HepG2 (cell line): Measurements from ENCODE around the gene LIMS2. TPM values are rescaled to one million over a fixed set of nuclear protein-coding genes. Genes with fewer than 3 reads are reported as not detected.

Experiments
- DBP ChIP-seq: sonication (generic); formaldehyde crosslinking; IDR thresholded peaks from 2 replicates; pipeline ENCODE4 v1.4.0; 2020; ENCODE audit warnings: missing genetic modification reagents; ENCODE audit errors: not compliant biosample characterization
- HCFC1 ChIP-seq: fragments of 150-350 bp; IDR thresholded peaks from 2 replicates; pipeline ENCODE4 v1.6.1; 2014; ENCODE audit warnings: low read depth, low read length
- HMGXB4 ChIP-seq, 2 experiments: sonication (generic) in 1 of 2; formaldehyde crosslinking in 1 of 2; IDR thresholded peaks; 2 replicates each; pipeline versions ENCODE4 v1.4.0 to v1.6.1; 2018 to 2020; ENCODE audit warnings: missing genetic modification reagents in 2 of 2, borderline replicate concordance in 1 of 2, low read depth in 1 of 2, mild to moderate bottlenecking in 1 of 2, missing biosample characterization in 1 of 2
- PAX8 ChIP-seq: sonication (generic); formaldehyde crosslinking; IDR thresholded peaks from 2 replicates; pipeline ENCODE4 v1.8.0; 2022; ENCODE audit warnings: mild to moderate bottlenecking, missing genetic modification reagents, borderline replicate concordance
- PITX1 ChIP-seq: sonication (generic); formaldehyde crosslinking; IDR thresholded peaks from 2 replicates; pipeline ENCODE4 v1.5.1; 2020; ENCODE audit warnings: mild to moderate bottlenecking, missing genetic modification reagents
- SIN3A ChIP-seq: IDR thresholded peaks from 2 replicates; pipeline ENCODE4 v1.6.1; 2011; ENCODE audit warnings: low read depth, mild to moderate bottlenecking, control low read depth, low read length, borderline replicate concordance
- SP4 ChIP-seq: sonication (generic); formaldehyde crosslinking; IDR thresholded peaks from 2 replicates; pipeline ENCODE4 v1.8.1; 2023; ENCODE audit warnings: mild to moderate bottlenecking, missing genetic modification reagents
- ZNF138 ChIP-seq: sonication (generic); formaldehyde crosslinking; IDR thresholded peaks from 2 replicates; pipeline ENCODE4 v1.5.0; 2020; ENCODE audit warnings: mild to moderate bottlenecking, low read depth, missing genetic modification reagents
- ZNF546 ChIP-seq: sonication (generic); formaldehyde crosslinking; conservative IDR thresholded peaks from 2 replicates; pipeline ENCODE4 v1.8.1; 2023; ENCODE audit warnings: mild to moderate bottlenecking, missing genetic modification reagents
- ZNF629 ChIP-seq: sonication (generic); formaldehyde crosslinking; conservative IDR thresholded peaks from 2 replicates; pipeline ENCODE4 v1.5.0; 2020; ENCODE audit warnings: missing genetic modification reagents
- ZNF749 ChIP-seq: sonication (generic); formaldehyde crosslinking; IDR thresholded peaks from 2 replicates; pipeline ENCODE4 v1.8.0; 2022; ENCODE audit warnings: mild to moderate bottlenecking, missing genetic modification reagents, moderate library complexity, borderline replicate concordance
- ZNF83 ChIP-seq: sonication (generic); formaldehyde crosslinking; IDR thresholded peaks from 2 replicates; pipeline ENCODE4 v1.4.0; 2020; ENCODE audit warnings: missing genetic modification reagents, mild to moderate bottlenecking, borderline replicate concordance
- polyA plus RNA-seq, 8 experiments: library from polyadenylated mRNA; depleted of rRNA in 3 of 8; stranded (reverse) in 7 of 8; unstranded in 1 of 8; fragments of >200 nt; fragmentation: Illumina TruSeq in 4 of 8; extraction: Trizol in 4 of 8; gene quantifications; 2 replicates each; pipeline versions ENCODE4 v1.2.1 to v1.2.3, GENCODE V29; 2011 to 2016; ENCODE audit warnings: low read depth in 4 of 8, missing spikeins in 1 of 8, mixed read lengths in 1 of 8; ENCODE audit not compliant: insufficient read depth in 1 of 8
- total RNA-seq, 5 experiments: library from RNA; depleted of rRNA; stranded (reverse); fragments of >200 nt; fragmentation: Illumina TruSeq; extraction: Trizol; gene quantifications; 2 replicates each; pipeline ENCODE4 v1.2.3, GENCODE V29; 2016; ENCODE audit warnings: low read depth in 1 of 5
- TF ChIP-seq, protein P1 (sequence below): conservative IDR thresholded peaks from 2 replicates; pipeline ENCODE4 v1.6.1; 2018; ENCODE audit warnings: missing genetic modification reagents
- TF ChIP-seq, protein P2 (sequence below): sonication (generic); formaldehyde crosslinking; IDR thresholded peaks from 2 replicates; pipeline ENCODE4 v1.5.0; 2020; ENCODE audit warnings: mild to moderate bottlenecking, missing genetic modification reagents, borderline replicate concordance

Gene LIMS2
- total and polyA plus RNA-seq, 2 of the 13 experiments (the other 11 are each of a cell fraction or from before 2014, with no cell fraction given), result 1.0 to 1.9 TPM

DNA sequence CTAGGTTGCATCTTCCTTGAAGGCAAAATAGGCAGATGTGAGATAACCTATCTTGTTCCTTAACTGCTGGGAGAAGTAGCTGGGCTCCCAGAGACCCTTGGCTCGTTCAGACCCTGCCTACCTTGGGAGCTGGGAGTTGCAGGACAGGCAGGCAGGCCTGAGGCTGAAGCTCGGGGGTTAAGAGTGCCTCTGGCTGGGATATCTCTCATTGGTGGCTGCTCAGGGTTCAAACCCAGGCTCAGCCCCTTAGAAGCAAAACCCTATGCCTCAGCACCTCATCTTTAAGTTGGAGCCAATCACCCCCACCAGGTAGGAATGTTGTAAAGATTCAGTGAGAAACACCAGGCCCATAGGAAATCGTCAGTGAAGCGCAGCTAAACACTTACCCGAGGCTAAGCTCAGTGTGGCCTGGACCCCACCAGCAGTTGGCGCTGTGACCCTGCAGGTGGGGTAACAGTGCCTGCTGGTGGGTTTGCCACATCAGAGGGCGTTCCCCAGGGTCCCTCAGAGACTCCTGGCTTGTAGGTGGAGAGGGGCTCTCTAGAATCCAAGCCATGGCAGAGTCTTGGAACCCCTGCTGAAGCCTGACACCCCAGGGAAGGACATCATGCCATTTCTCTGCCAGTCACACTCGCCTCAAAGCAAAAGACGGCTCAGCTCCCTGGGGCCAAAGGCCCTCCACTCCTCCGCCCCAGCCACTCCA, 84.0 kb downstream of the LIMS2 start (continued):
- peak; percentile 84 to 92 for TF ChIP-seq HMGXB4 (CRISPR knock-in tag; IDR thresholded peaks at IDR 0.05; ENCODE audit: borderline replicate concordance in 1 of 2, low read depth in 1 of 2)
- TF ChIP-seq, protein P1, sequence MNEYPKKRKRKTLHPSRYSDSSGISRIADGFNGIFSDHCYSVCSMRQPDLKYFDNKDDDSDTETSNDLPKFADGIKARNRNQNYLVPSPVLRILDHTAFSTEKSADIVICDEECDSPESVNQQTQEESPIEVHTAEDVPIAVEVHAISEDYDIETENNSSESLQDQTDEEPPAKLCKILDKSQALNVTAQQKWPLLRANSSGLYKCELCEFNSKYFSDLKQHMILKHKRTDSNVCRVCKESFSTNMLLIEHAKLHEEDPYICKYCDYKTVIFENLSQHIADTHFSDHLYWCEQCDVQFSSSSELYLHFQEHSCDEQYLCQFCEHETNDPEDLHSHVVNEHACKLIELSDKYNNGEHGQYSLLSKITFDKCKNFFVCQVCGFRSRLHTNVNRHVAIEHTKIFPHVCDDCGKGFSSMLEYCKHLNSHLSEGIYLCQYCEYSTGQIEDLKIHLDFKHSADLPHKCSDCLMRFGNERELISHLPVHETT (CRISPR knock-in tag), result 0 out of 2 replicates have a peak, but pooled peaks have one; percentile 56
- TF ChIP-seq, protein P2, sequence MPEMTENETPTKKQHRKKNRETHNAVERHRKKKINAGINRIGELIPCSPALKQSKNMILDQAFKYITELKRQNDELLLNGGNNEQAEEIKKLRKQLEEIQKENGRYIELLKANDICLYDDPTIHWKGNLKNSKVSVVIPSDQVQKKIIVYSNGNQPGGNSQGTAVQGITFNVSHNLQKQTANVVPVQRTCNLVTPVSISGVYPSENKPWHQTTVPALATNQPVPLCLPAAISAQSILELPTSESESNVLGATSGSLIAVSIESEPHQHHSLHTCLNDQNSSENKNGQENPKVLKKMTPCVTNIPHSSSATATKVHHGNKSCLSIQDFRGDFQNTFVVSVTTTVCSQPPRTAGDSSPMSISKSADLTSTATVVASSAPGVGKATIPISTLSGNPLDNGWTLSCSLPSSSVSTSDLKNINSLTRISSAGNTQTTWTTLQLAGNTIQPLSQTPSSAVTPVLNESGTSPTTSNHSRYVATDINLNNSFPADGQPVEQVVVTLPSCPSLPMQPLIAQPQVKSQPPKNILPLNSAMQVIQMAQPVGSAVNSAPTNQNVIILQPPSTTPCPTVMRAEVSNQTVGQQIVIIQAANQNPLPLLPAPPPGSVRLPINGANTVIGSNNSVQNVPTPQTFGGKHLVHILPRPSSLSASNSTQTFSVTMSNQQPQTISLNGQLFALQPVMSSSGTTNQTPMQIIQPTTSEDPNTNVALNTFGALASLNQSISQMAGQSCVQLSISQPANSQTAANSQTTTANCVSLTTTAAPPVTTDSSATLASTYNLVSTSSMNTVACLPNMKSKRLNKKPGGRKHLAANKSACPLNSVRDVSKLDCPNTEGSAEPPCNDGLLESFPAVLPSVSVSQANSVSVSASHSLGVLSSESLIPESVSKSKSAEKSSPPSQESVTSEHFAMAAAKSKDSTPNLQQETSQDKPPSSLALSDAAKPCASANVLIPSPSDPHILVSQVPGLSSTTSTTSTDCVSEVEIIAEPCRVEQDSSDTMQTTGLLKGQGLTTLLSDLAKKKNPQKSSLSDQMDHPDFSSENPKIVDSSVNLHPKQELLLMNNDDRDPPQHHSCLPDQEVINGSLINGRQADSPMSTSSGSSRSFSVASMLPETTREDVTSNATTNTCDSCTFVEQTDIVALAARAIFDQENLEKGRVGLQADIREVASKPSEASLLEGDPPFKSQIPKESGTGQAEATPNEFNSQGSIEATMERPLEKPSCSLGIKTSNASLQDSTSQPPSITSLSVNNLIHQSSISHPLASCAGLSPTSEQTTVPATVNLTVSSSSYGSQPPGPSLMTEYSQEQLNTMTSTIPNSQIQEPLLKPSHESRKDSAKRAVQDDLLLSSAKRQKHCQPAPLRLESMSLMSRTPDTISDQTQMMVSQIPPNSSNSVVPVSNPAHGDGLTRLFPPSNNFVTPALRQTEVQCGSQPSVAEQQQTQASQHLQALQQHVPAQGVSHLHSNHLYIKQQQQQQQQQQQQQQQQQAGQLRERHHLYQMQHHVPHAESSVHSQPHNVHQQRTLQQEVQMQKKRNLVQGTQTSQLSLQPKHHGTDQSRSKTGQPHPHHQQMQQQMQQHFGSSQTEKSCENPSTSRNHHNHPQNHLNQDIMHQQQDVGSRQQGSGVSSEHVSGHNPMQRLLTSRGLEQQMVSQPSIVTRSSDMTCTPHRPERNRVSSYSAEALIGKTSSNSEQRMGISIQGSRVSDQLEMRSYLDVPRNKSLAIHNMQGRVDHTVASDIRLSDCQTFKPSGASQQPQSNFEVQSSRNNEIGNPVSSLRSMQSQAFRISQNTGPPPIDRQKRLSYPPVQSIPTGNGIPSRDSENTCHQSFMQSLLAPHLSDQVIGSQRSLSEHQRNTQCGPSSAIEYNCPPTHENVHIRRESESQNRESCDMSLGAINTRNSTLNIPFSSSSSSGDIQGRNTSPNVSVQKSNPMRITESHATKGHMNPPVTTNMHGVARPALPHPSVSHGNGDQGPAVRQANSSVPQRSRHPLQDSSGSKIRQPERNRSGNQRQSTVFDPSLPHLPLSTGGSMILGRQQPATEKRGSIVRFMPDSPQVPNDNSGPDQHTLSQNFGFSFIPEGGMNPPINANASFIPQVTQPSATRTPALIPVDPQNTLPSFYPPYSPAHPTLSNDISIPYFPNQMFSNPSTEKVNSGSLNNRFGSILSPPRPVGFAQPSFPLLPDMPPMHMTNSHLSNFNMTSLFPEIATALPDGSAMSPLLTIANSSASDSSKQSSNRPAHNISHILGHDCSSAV (CRISPR knock-in tag), result no peak
- no peak for TF ChIP-seq ZNF138 (CRISPR knock-in tag)
- TF ChIP-seq ZNF749, result no peak
- TF ChIP-seq ZNF546, result no peak
- TF ChIP-seq SIN3A, result no peak
- TF ChIP-seq PITX1 (CRISPR knock-in tag), result peak; percentile 57; the same call in 1 of the 2 replicates
- no peak for TF ChIP-seq ZNF83 (CRISPR knock-in tag)
- no peak for TF ChIP-seq HCFC1
- TF ChIP-seq PAX8 (CRISPR knock-in tag), result no peak
- TF ChIP-seq SP4 (CRISPR knock-in tag), result peak; percentile 48
- TF ChIP-seq ZNF629 (CRISPR knock-in tag), result no peak
- no peak for TF ChIP-seq DBP (CRISPR knock-in tag)
